Measurements from ENCODE around the gene NUAK2. TPM values are rescaled to one million over a fixed set of nuclear protein-coding genes. Genes with fewer than 3 reads are reported as not detected.

The NUAK2 gene
- total and polyA plus RNA-seq, 2 of the 4 experiments (the other 2 are of a cell fraction), result 7.2 to 17.6 TPM

DNA sequence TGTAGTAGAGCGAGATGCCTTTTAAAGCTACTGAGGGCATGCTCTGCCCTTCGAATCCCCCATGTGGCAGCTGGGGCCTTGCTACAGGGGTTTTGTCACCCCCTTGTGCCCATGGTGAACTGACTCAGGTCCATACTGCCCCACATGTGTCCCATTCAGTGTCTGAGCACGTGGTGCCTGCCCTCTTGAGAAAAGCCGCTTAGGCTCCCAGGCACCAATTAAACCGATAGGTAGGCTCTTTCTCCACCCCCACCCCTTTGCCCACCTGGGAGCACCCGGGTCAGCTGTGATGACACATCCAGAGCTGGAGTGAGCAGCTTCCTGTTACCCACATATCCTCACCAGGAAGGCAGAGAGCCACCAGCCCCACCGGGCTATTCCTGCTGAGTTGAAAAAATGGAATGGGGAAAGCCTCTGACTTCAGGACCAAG is 63.3 kb downstream of the NUAK2 start:
- H2BK20ac ChIP-seq (ENCODE audit: low read depth, low read length), result peak overlapping the region; percentile 31; the same call in 1 of the 2 replicates
- peak overlapping the region; percentile 51 for H4K5ac ChIP-seq (ENCODE audit: low read depth, low read length)
- H3K14ac ChIP-seq (replicated peaks; ENCODE audit: low read depth, low read length), result peak overlapping the region; percentile 86; the same call in 1 of the 2 replicates
- BruUV-seq (replicated peaks), result no TSS peak
- peak overlapping the region; percentile 67; the same call in 1 of the 2 replicates for H2BK120ac ChIP-seq (ENCODE audit: low read depth, low read length)
- in situ Hi-C loops (cut with MboI; ENCODE audit: low sequenced_read_pairs) (loop anchor here (5.0 to 25.0 kb wide), 2 partner anchors 281 to 446 kb away; no protein-coding TSS in a partner anchor), dilution Hi-C loops (cut with HindIII; ENCODE audit: low sequenced_read_pairs, unreplicated experiment) (no loop called here), intact Hi-C loops (cut with micrococcal nuclease) (no loop called here)
- H4K8ac ChIP-seq (ENCODE audit: low read depth in 2 of 2, low read length in 2 of 2), result 0 out of 4 replicates have a peak overlapping the region, but pooled peaks of 1 of the 2 experiments have one; percentile 80
- TF ChIP-seq RAD21 (IDR thresholded peaks at IDR 0.05; ENCODE audit: low read length), result no peak
- TF ChIP-seq, protein P1, sequence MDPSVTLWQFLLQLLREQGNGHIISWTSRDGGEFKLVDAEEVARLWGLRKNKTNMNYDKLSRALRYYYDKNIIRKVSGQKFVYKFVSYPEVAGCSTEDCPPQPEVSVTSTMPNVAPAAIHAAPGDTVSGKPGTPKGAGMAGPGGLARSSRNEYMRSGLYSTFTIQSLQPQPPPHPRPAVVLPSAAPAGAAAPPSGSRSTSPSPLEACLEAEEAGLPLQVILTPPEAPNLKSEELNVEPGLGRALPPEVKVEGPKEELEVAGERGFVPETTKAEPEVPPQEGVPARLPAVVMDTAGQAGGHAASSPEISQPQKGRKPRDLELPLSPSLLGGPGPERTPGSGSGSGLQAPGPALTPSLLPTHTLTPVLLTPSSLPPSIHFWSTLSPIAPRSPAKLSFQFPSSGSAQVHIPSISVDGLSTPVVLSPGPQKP (IDR thresholded peaks at IDR 0.05; ENCODE audit: borderline replicate concordance, low read depth, low read length), result no peak
- peaks cover 30% of the 10 kb centered on the region for H3K9me1 ChIP-seq (ENCODE audit: insufficient read depth, low read length)
- H3K23ac ChIP-seq (ENCODE audit: low read depth, low read length), result no peak overlapping the region
- peaks cover 0 to 20% of the 10 kb centered on the region in 2 experiments; a peak in 2 of 4 replicates for H3K79me1 ChIP-seq (ENCODE audit: low read depth in 1 of 2, low read length in 2 of 2)
- peaks cover 25% of the 10 kb centered on the region for H3K4me1 ChIP-seq (ENCODE audit: control insufficient read depth, insufficient read depth, low read length)
- peak overlapping the region; percentile 43; the same call in 1 of the 2 replicates for H2AK5ac ChIP-seq (ENCODE audit: low read depth, low read length)
- ChIA-PET CTCF (interaction anchor here (0.6 to 1.9 kb wide), 2 partner anchors 15 to 48 kb away, joined by 3 to 6 read pairs; no protein-coding TSS in a partner anchor), POLR2A (ENCODE audit: unreplicated experiment) (interaction anchor here (0.6 kb wide), 1 partner anchor 877 kb away, joined by 3 read pairs; no protein-coding TSS in a partner anchor)
- no peak overlapping the region for H3K56ac ChIP-seq (ENCODE audit: extremely low read depth, insufficient read depth, low read length)
- H3K18ac ChIP-seq (ENCODE audit: low read depth, low read length), result peak overlapping the region; percentile 64; the same call in 1 of the 2 replicates
- H3K9ac ChIP-seq (ENCODE audit: low read depth, low read length), result no peak overlapping the region
- no peaks in the 10 kb centered on the region for H3K27me3 ChIP-seq (ENCODE audit: control insufficient read depth, insufficient read depth, low read length)
- H3K9me3 ChIP-seq (ENCODE audit: control insufficient read depth, insufficient read depth, low read length), result no peaks in the 10 kb centered on the region
- peak overlapping the region; percentile 71 for H2AFZ ChIP-seq (replicated peaks; ENCODE audit: low read length, poor library complexity)
- no peaks in the 10 kb centered on the region for H3K36me3 ChIP-seq (ENCODE audit: control insufficient read depth, insufficient read depth, low read length)
- peak overlapping the region; percentile 19 for H4K91ac ChIP-seq (ENCODE audit: insufficient read depth, low read depth, low read length)
- no peak for ATAC-seq (ENCODE audit: low read depth)
- no peaks in the 10 kb centered on the region for H4K20me1 ChIP-seq (ENCODE audit: insufficient read depth, low read length)
- H3K4ac ChIP-seq (ENCODE audit: low read depth, low read length), result peak overlapping the region; percentile 46; the same call in 1 of the 2 replicates
- no peak overlapping the region for H3K27ac ChIP-seq (ENCODE audit: insufficient read depth, low read length)
- no peak for DNase-seq
- peak overlapping the region; percentile 19 for H2BK5ac ChIP-seq (ENCODE audit: low read depth, low read length, poor library complexity, severe bottlenecking)
- no peak overlapping the region for H3K4me2 ChIP-seq (ENCODE audit: low read depth, low read length)
- H3K4me3 ChIP-seq (ENCODE audit: insufficient read depth, low read depth, low read length), result no peak overlapping the region
- H2BK15ac ChIP-seq (ENCODE audit: low read depth, low read length), result no peak overlapping the region; the same call in 2 of the 3 replicates
- H2AK9ac ChIP-seq (replicated peaks; ENCODE audit: low read depth, low read length, poor library complexity), result peak overlapping the region; percentile 81
- 91% methylated on average over 4 of the region's 7 CpGs; no CpG with 5 or more reads in 1 of the 2 experiments for WGBS, 2 experiments (ENCODE audit: extremely low coverage in 2 of 2, insufficient read length in 1 of 2)
